Thymus (tissue), 11 donors: ENCODE data around the gene KCNT1. TPM values are rescaled to one million over a fixed set of nuclear protein-coding genes. Genes with fewer than 3 reads are reported as not detected.

Experiments
- DNase-seq, 9 donors: peaks; one replicate each; pipeline ENCODE4 v3.0.0-alpha.2; 2013; ENCODE audit warnings: low spot score in 9 of 9, low read depth in 6 of 9, missing footprints in 1 of 9
- H3K27ac ChIP-seq, 2 donors: one replicate each; pipeline ENCODE4 v1.5.1; 2013; ENCODE audit warnings: control low read depth in 1 of 2, low read depth in 1 of 2, low read length in 1 of 2, mild to moderate bottlenecking in 1 of 2, moderate library complexity in 1 of 2
- H3K27me3 ChIP-seq, 2 donors: one replicate each; pipeline ENCODE4 v1.5.1; 2013; ENCODE audit warnings: low read length in 1 of 2; ENCODE audit not compliant: control insufficient read depth in 2 of 2, insufficient read depth in 1 of 2
- H3K36me3 ChIP-seq, 2 donors: one replicate each; pipeline ENCODE4 v1.5.1; 2013; ENCODE audit warnings: low read length in 1 of 2, mild to moderate bottlenecking in 1 of 2, moderate library complexity in 1 of 2; ENCODE audit not compliant: control insufficient read depth in 2 of 2, insufficient read depth in 2 of 2
- H3K4me1 ChIP-seq, 2 donors: one replicate each; pipeline ENCODE4 v1.5.1; 2013; ENCODE audit warnings: low read length in 2 of 2; ENCODE audit not compliant: control insufficient read depth in 2 of 2, insufficient read depth in 2 of 2
- H3K4me3 ChIP-seq, 2 donors: one replicate each; pipeline ENCODE4 v1.5.1; 2013; ENCODE audit warnings: low read length in 2 of 2, control low read depth in 1 of 2, mild to moderate bottlenecking in 1 of 2
- H3K9me3 ChIP-seq, 2 donors: one replicate each; pipeline ENCODE4 v1.5.1; 2013; ENCODE audit warnings: low read length in 1 of 2, mild to moderate bottlenecking in 1 of 2; ENCODE audit not compliant: control insufficient read depth in 2 of 2, insufficient read depth in 1 of 2
- WGBS: extraction: QIAGEN DNeasy Blood & Tissue Kit; methylation state at CpG from one replicate; pipeline ENCODE4 v1.1.7; 2013; 5-methylcytosine and 5-hydroxymethylcytosine counted together
- polyA plus RNA-seq: library from polyadenylated mRNA; stranded (reverse); fragments of 200-250 nt; gene quantifications from one replicate; pipeline ENCODE4 v1.2.3, GENCODE V29; 2013
- total RNA-seq: library from RNA; stranded (reverse); fragments of 120-200 nt; gene quantifications from one replicate; pipeline ENCODE4 v1.2.4, GENCODE V29; 2013
- donor health status: healthy.

The KCNT1 gene
- total and polyA plus RNA-seq, 2 donors: 0.05 to 0.25 TPM

DNA sequence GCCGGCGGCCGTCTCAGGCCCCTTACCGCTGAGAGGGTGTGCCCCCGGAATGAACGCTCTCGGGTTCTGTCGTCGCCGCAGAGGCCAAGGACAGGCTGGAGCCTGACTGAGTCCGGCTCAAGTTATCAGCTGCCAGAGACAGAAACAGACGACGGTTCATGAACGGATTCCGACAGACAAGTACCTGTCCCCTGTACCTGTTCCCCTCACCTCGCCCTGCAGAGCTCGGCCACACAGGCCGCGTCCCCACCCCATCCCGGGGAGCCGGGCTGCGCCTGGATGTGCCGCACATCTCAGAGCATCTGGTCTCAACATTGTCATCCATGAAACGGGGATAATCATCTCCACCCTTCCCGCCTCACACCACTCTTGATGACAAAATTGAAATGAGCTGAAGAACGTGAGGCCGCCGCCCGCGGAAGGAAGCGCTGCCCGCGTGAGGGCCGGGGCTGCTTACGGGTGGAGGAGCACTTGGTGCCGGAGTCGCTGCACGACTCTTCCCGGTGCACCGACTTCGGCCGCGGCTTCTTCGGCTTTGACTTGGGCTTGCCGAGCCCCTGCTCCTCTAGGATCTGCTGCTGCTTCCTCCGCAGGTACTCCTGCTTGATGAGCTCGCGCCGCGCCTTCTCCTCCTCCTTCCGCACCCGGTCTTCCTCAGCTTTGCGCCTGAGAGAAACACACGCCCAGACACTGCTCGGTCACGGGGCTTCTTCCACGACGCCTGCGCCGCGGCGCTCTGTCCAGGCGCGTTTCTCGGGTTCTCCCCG, 116.1 kb downstream of the KCNT1 start:
- DNase-seq: no peak
- Histone ChIP-seq H3K36me3 (peaks cover 72% of the 10 kb centered on the region in 2 donors), H3K4me1 (no peaks in the 10 kb centered on the region), H3K27ac (no peak overlapping the region), H3K4me3 (no peak overlapping the region), H3K27me3 (no peaks in the 10 kb centered on the region), H3K9me3 (no peaks in the 10 kb centered on the region)
- 97% methylated on average over 66 of the region's 66 CpGs for WGBS

DNA sequence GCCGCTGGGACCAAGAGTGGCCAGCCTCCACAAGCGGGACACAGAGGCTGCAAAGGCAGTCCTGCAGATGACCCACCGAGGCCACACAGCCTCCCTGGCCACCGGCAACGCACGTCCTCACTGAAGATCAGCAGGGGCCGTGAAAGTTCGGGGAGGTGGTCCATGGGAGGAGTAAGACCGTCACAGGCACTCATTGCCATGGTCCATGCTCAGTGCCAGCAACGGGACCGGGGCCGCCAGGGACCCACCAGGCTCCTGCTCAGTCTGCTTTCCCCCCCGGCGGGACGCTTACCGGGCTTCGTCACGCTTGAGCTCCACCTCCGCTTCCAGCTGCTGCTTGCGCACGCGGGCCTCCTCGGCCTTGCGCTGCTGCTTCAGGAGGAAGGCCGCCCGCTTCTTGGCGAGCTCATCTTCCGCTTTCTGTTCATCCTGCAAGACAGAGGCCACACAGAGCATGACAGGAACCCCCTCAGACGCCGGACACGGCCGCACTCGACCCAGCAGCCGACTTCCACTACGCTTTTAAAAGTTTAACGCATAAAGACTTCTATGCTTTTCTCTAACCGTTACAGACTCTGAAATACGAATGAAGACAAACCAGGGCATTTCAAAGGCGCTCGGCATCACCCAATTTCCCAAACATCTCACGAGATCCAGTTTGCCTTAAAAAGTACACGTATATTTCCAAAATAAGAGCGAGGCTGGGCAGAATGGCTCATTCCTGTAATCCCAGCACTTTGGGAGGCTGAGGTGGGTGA, 116.9 kb downstream of the KCNT1 start:
- peaks cover 74% of the 10 kb centered on the region in 2 donors for H3K36me3 ChIP-seq
- H3K4me1 ChIP-seq: no peaks in the 10 kb centered on the region
- no peaks in the 10 kb centered on the region for H3K27me3 ChIP-seq
- H3K4me3 ChIP-seq: no peak overlapping the region
- no peak for DNase-seq
- WGBS: 98% methylated on average over 43 of the region's 43 CpGs
- H3K9me3 ChIP-seq: no peaks in the 10 kb centered on the region
- no peak overlapping the region for H3K27ac ChIP-seq

DNA sequence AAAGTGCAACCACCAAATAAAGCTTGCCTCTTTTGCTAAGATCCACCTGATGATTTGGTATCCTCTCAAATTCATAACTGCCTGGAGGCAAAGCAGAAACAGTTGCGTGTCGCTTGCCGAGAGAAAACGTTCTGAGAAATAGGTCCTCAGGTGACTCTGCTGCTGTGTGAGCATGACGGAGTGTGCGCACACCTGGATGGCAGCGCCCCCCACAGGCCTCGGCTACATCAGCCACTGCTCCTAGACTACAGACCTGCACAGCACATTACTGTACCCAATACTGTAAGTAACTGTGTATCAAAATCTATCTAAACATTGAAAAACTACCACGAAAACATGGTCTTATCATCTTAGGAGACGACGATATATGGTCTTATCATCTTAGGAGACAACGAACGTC, 117.9 kb downstream of the KCNT1 start:
- DNase-seq: no peak
- H3K9me3 ChIP-seq: no peaks in the 10 kb centered on the region
- 97% methylated on average over 13 of the region's 13 CpGs for WGBS
- H3K4me1 ChIP-seq: no peaks in the 10 kb centered on the region
- no peak overlapping the region for H3K4me3 ChIP-seq
- no peaks in the 10 kb centered on the region for H3K27me3 ChIP-seq
- no peak overlapping the region for H3K27ac ChIP-seq
- H3K36me3 ChIP-seq: peaks cover 65 to 71% of the 10 kb centered on the region in 2 donors

DNA sequence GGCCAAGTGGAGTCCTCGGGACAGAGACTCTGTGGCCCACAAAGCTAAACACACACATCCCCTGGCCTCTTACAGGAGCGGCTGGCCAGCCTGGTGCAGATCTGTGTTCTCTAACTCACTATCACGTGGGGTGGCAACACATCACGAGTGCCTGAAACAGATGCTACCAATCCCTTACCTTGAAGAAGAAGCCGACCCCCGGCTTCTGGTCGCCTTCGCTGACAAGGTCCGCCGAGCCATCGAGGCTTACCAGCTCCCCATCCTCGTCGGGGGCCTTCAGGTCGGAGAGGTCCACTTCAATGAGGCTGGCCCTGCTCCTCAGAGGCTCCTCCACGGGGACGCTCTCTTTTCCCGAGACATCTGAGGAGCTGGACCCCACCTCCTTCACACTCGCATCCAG, 118.7 kb downstream of the KCNT1 start:
- 99% methylated on average over 18 of the region's 18 CpGs for WGBS
- no peaks in the 10 kb centered on the region for H3K4me1 ChIP-seq
- no peak for DNase-seq
- H3K4me3 ChIP-seq: no peak overlapping the region
- no peaks in the 10 kb centered on the region for H3K9me3 ChIP-seq
- no peak overlapping the region for H3K27ac ChIP-seq
- H3K36me3 ChIP-seq: peaks cover 59 to 67% of the 10 kb centered on the region in 2 donors
- H3K27me3 ChIP-seq: no peaks in the 10 kb centered on the region

DNA sequence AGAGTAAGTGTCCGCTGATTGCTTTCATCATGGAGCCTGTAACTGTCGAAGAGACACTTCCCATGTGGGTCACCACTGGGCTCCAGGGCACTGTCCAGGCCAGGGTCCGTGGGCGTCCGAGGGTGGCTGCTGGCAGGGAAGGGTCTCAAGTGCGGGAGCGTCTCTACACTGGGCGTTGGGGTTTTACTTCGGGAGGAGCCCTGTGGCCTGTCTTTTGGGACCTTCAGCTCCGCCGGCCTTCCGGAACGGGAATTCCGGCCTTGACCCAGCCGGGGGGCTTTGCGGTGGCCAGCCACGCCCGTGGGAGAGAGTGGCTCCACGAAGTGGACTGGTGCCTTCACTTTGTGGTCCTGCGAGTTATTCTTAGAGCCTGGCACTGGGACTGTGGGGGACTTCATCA, 119.1 kb downstream of the KCNT1 start:
- Histone ChIP-seq H3K36me3 (peaks cover 56 to 64% of the 10 kb centered on the region in 2 donors), H3K4me1 (no peaks in the 10 kb centered on the region), H3K4me3 (no peak overlapping the region), H3K9me3 (no peaks in the 10 kb centered on the region), H3K27me3 (no peaks in the 10 kb centered on the region), H3K27ac (no peak overlapping the region)
- DNase-seq: no peak
- over 99% methylated on average over 20 of the region's 20 CpGs for WGBS

DNA sequence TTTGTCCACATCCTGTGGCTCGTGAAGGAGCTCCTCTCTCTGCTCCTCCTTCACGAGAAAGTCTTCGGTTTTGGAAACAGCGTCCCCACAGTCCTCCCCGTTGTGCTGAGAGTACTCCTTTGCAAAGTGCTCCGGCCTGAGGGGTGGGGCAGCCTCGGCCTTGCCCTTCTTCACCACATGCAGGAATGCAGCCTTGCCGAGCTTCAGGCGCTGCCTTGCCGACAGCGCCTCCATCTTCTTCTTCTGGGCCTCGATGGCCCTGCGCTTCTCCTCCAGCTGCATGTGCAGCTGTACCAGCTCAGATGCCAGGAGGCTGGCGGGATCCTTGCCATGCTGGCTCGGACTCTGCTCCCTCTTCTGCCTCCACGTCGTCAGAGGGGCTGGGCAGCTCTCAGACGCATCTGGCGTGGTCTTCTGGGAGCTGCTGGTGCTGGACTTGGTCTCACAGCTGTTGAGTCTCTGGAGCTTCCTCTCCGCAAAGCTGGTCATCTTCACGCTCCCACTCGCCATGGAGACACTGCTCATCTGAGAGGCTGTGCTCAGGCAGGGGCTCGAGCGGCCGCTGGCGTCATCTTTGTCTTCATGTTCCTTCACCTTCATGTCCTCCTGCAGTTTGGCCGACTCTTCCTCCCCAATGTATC, 119.9 kb downstream of the KCNT1 start:
- Histone ChIP-seq H3K27ac (no peak overlapping the region), H3K4me3 (no peak overlapping the region), H3K4me1 (no peaks in the 10 kb centered on the region), H3K36me3 (peaks cover 49 to 59% of the 10 kb centered on the region in 2 donors), H3K27me3 (no peaks in the 10 kb centered on the region), H3K9me3 (no peaks in the 10 kb centered on the region)
- WGBS: 98% methylated on average over 27 of the region's 27 CpGs
- DNase-seq: no peak

DNA sequence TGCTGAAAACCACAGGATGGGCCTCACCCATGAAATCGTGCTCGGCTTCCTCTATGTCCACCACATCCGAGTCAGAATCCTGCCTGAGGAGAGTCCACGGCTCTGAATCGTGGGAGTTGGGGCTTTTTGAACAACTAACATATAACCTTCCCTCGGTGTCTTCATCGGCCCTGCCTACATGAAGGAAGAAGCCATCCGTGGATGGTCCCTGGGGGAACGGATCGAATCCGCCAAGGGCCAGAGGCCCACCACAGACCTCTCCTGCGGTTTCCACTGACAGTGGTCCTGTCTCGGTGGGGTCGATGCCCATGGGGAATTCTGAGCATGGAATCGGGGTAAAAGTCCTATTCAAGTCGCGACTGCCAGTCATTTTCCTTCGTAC, 120.4 kb downstream of the KCNT1 start:
- no peak for DNase-seq
- Histone ChIP-seq H3K9me3 (no peaks in the 10 kb centered on the region), H3K4me1 (no peaks in the 10 kb centered on the region), H3K27me3 (no peaks in the 10 kb centered on the region), H3K36me3 (peaks cover 49 to 55% of the 10 kb centered on the region in 2 donors), H3K27ac (no peak overlapping the region), H3K4me3 (no peak overlapping the region)
- WGBS: 98% methylated on average over 18 of the region's 18 CpGs

DNA sequence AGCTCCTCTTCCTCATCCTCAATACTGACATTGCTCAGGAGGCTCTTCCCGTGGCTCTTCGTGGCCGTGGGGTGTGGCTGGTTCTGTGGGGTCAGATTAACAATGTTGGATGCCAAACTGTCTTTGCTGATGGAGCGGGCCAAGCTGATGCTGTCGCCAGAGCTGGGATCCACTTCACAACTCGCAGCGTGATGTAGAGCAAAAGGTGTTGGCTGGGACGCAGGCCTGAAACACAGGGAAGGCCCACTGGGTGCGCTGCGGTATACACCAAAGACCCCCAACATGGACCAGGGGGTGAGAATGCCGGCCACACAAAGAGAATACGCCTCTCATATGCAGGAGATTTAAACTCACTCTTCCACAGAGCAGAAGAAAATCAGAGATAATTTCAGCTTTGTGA, 121.1 kb downstream of the KCNT1 start:
- Histone ChIP-seq H3K4me1 (no peaks in the 10 kb centered on the region), H3K27ac (no peak overlapping the region), H3K36me3 (peaks cover 46 to 50% of the 10 kb centered on the region in 2 donors), H3K9me3 (peaks cover 0 to 2% of the 10 kb centered on the region in 2 donors), H3K27me3 (no peaks in the 10 kb centered on the region), H3K4me3 (no peak overlapping the region)
- DNase-seq: no peak
- 98% methylated on average over 12 of the region's 12 CpGs for WGBS
